Large intestine (tissue), 3 donors: ENCODE data around the gene PLCL1. TPM values are rescaled to one million over a fixed set of nuclear protein-coding genes. Genes with fewer than 3 reads are reported as not detected.

Source experiments
- DNase-seq, 2 donors: peaks; one replicate each; pipeline versions ENCODE4 v3.0.0 to v3.0.0-alpha.2; 2013
- H3K27ac ChIP-seq: one replicate; pipeline ENCODE4 v1.5.1; 2013; ENCODE audit warnings: low read length
- H3K27me3 ChIP-seq: 2 replicates; pipeline ENCODE4 v1.6.1; 2013; ENCODE audit warnings: low read length; ENCODE audit not compliant: control insufficient read depth, insufficient read depth
- H3K36me3 ChIP-seq: 2 replicates; pipeline ENCODE4 v1.6.1; 2013; ENCODE audit warnings: low read length; ENCODE audit not compliant: control insufficient read depth, insufficient read depth
- H3K4me1 ChIP-seq: one replicate; pipeline ENCODE4 v1.6.1; 2013; ENCODE audit warnings: low read length; ENCODE audit not compliant: control insufficient read depth, insufficient read depth
- H3K4me3 ChIP-seq: one replicate; pipeline ENCODE4 v1.5.1; 2013; ENCODE audit warnings: low read length
- H3K9me3 ChIP-seq: one replicate; pipeline ENCODE4 v1.6.1; 2013; ENCODE audit warnings: mild to moderate bottlenecking, low read depth, low read length, moderate library complexity; ENCODE audit not compliant: control insufficient read depth
- WGBS: methylation state at CpG from one replicate; pipeline ENCODE4 v1.1.5; 2013; ENCODE audit warnings: low lambda C conversion rate; ENCODE audit not compliant: insufficient coverage; 5-methylcytosine and 5-hydroxymethylcytosine counted together
- polyA plus RNA-seq: library from polyadenylated mRNA; unstranded; fragments of 120-200 nt; gene quantifications from one replicate; pipeline ENCODE4 v1.2.1, GENCODE V29; 2013

The PLCL1 gene
- polyA plus RNA-seq, 1 donor: 3.3 TPM

DNA sequence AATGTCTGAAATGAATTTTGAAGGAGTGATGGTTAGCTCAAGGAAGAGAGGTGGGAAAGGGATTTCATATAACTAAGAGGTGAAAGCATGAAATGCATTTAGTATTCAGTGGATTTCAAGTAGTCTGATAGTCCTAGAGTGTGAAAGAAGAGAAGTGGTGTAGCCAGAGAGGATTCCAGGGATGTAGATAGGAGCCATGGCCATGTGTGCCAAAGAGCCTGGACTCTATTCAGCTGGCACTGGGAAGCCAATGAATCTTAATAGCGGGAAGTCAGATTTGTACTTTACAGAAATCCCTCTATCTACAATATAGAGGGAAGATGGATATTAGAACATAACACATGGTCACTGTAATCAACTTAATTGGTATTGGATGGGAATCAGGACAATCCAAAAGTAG is 10.9 kb upstream of the PLCL1 start:
- no CpG with 5 or more reads among the region's 1 CpG for WGBS
- Histone ChIP-seq H3K4me3 (no peak overlapping the region), H3K4me1 (no peaks in the 10 kb centered on the region), H3K36me3 (no peaks in the 10 kb centered on the region), H3K9me3 (no peaks in the 10 kb centered on the region), H3K27ac (no peak overlapping the region), H3K27me3 (peaks cover 6% of the 10 kb centered on the region)
- DNase-seq: no peak

DNA sequence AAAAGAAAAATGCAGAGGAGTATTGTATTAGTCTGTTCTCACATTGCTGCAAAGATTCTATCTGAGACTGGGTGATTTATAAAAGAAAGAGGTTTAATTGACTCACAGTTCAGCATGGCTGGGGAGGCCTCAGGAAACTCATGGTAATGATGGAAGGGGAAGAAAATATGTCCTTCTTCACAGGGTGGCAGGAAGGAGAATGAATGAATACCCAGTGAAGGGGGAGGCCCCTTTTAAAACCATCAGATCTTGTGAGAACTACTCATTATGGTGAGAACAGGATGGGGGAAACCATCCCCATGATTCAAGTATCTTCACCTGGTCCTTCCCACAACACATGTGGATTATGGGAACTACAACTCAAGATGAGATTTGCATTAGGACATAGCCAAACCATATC is 9.1 kb upstream of the PLCL1 start:
- no peak overlapping the region for H3K4me3 ChIP-seq
- DNase-seq: no peak
- H3K9me3 ChIP-seq: no peaks in the 10 kb centered on the region

DNA sequence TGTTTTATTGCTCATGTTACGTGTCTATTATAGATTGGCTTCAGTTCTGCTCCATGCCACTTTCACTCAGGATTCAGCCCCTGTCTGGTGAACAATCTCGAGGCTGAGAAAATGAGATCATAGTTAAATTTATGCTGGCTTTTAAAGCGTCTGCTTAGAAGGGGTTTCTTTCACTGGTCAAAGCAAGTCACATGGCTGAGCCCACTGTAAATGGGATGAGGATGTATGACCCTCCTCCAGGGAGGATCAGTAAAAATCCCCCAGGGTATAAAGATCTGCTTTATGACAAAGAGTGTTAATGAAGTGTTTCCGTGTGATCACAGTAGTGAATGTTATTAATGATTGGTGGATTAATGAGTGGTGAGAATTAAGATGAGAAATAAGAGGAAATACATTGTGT is 6.2 kb upstream of the PLCL1 start:
- 40% methylated on average over 1 of the region's 4 CpGs for WGBS
- H3K4me1 ChIP-seq: no peaks in the 10 kb centered on the region
- H3K36me3 ChIP-seq: no peaks in the 10 kb centered on the region
- no peak overlapping the region for H3K4me3 ChIP-seq
- H3K27ac ChIP-seq: no peak overlapping the region
- H3K9me3 ChIP-seq: no peaks in the 10 kb centered on the region
- H3K27me3 ChIP-seq: peaks cover 20% of the 10 kb centered on the region
- DNase-seq: no peak

More for the DNA sequence above, 9.1 kb upstream of the PLCL1 start:
- Histone ChIP-seq H3K27me3 (peaks cover 8% of the 10 kb centered on the region), H3K4me1 (no peaks in the 10 kb centered on the region), H3K36me3 (no peaks in the 10 kb centered on the region), H3K27ac (no peak overlapping the region)

DNA sequence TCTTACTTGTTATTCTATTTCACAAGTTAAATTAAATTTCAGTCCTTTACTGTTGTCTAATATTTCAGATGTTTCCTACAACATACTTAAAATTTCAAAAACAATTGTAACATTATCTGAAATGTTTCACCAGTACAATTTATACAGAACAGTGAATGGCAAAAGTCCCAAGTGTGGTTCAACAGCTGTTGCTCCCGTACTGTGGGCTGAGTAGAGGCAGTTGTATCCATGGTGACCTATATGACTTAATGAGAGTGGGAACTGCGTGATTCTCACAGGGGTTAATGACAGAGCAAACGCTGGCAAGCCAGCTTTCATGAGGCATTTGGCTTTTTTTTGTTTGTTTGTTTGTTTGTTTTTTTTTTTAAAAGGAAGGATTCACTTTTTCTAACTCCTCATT is 5.3 kb upstream of the PLCL1 start:
- Histone ChIP-seq H3K27ac (no peak overlapping the region), H3K27me3 (peaks cover 26% of the 10 kb centered on the region), H3K4me3 (no peak overlapping the region), H3K4me1 (peaks cover 2% of the 10 kb centered on the region), H3K36me3 (no peaks in the 10 kb centered on the region), H3K9me3 (no peaks in the 10 kb centered on the region)
- no peak for DNase-seq
- 33% methylated on average over 1 of the region's 3 CpGs for WGBS

DNA sequence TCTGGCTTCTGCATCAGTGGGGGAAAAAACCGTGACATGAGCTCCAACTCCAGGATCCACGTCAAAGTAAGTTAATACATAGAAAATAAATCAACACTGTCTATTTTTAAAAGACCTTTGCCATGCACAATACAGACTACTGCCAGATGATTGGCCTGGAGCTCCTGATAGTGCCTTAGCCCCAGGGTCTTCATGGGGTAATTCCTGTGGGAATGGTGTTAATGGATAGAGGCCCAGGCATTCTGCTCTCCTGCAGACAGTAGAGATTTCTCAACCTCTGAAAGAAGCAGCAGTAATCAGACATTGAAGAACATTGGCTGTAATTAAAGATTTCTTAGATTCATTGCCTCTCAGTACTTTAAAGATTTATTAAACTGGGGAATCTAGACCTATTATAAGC is 4.3 kb upstream of the PLCL1 start:
- H3K27me3 ChIP-seq: peaks cover 32% of the 10 kb centered on the region
- H3K36me3 ChIP-seq: no peaks in the 10 kb centered on the region
- no peak overlapping the region for H3K27ac ChIP-seq
- no peaks in the 10 kb centered on the region for H3K9me3 ChIP-seq
- peaks cover 4% of the 10 kb centered on the region for H3K4me1 ChIP-seq
- no peak overlapping the region for H3K4me3 ChIP-seq
- DNase-seq: no peak
- WGBS: no CpG with 5 or more reads among the region's 2 CpGs

DNA sequence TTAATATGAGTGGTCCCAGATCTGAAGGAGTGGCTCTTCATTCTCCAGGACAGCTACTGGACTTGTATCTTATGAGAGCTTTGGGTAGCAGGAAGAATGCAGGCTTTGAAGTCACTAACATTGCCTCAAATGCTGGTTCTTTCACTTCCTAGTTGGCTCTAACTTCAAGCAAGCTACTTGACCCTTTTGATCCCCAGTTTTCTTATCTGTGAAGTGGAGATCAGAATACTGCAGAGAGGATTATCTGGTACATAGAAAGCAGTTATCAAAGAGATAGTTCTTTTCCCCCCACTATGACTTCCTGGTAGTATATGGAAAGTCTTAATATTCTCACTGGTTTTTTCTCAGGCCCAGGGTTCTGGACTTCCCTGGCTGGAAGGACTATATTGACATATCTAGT is 3.4 kb upstream of the PLCL1 start:
- H3K4me1 ChIP-seq: peaks cover 4% of the 10 kb centered on the region

DNA sequence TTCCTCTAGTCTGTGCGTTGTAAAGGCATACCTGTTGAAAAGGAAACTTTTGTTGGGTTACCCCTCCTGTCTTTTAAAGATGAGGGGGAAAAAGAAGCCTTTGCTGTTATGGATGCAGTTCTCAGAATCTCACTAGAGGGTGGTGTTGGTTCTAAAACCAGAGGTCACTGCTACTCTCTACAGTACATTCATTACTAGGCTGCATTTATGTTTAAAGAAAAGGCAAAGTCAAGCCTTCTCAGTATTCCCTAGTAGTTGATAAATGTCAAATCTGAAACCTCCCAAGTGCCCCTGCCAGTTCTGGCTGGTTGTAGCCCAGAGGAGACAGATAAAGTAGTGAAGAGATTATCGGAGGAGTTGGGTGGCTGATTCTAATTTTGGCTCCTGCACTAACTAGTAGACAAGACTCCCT is 1.4 kb upstream of the PLCL1 start:
- H3K4me3 ChIP-seq: no peak overlapping the region
- H3K36me3 ChIP-seq: no peaks in the 10 kb centered on the region
- peak in 1 of 2 donors; percentile 20 for DNase-seq
- peaks cover 47% of the 10 kb centered on the region for H3K27me3 ChIP-seq
- peaks cover 4% of the 10 kb centered on the region for H3K4me1 ChIP-seq
- no peaks in the 10 kb centered on the region for H3K9me3 ChIP-seq
- no CpG with 5 or more reads among the region's 2 CpGs for WGBS
- no peak overlapping the region for H3K27ac ChIP-seq

More for the DNA sequence above, 3.4 kb upstream of the PLCL1 start:
- no peaks in the 10 kb centered on the region for H3K36me3 ChIP-seq
- H3K27me3 ChIP-seq: peaks cover 42% of the 10 kb centered on the region
- H3K9me3 ChIP-seq: no peaks in the 10 kb centered on the region
- no peak for DNase-seq
- H3K27ac ChIP-seq: no peak overlapping the region
- no peak overlapping the region for H3K4me3 ChIP-seq

DNA sequence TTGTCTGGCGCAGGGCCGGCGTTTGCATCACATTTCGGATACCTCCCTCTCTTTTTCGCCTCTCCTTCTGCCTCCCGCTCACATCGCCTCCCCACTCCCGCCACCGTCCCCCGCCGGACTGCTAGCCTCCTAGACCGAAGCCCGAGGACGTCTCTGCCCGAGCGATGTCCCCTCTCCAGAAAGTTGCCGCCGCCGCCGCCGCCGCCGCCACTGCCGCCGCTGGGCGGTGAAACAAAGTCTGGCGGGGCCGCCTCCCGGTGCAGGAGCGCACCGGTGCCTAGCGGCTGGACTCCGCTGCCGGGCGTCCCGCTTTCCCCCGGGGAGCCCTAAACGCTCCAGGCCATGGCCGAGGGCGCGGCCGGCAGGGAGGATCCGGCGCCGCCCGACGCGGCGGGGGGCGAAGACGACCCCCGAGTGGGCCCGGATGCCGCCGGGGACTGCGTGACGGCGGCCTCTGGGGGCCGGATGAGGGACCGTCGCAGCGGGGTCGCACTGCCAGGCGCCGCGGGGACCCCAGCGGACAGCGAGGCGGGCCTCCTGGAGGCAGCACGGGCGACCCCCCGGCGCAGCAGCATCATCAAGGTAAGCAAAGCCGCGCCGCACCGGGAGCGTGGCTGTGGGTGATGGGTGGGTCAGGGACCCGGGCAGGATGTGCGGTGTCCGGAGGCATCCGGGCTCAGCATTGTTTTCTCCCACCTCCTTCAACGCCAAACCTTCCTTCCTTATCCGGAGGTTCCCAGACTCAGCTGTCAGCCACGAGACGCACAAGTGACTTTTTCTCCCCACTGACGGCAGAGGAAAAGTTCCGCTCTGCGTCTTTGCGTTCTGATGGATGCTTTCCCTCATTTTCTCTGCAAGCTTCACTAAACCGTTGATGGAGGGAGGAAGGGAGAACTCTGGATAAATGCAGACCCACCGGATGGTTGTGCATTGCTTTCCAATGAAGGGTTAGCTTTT is 643 bp downstream of the PLCL1 start:
- peak in 1 of 2 donors; percentile 23 for DNase-seq
- peaks cover 53% of the 10 kb centered on the region for H3K27me3 ChIP-seq
- H3K4me1 ChIP-seq: peaks cover 4% of the 10 kb centered on the region
- WGBS: no CpG with 5 or more reads among the region's 92 CpGs
- no peaks in the 10 kb centered on the region for H3K9me3 ChIP-seq
- H3K27ac ChIP-seq: no peak overlapping the region
- no peaks in the 10 kb centered on the region for H3K36me3 ChIP-seq
- peak overlapping the region; percentile 54 for H3K4me3 ChIP-seq

DNA sequence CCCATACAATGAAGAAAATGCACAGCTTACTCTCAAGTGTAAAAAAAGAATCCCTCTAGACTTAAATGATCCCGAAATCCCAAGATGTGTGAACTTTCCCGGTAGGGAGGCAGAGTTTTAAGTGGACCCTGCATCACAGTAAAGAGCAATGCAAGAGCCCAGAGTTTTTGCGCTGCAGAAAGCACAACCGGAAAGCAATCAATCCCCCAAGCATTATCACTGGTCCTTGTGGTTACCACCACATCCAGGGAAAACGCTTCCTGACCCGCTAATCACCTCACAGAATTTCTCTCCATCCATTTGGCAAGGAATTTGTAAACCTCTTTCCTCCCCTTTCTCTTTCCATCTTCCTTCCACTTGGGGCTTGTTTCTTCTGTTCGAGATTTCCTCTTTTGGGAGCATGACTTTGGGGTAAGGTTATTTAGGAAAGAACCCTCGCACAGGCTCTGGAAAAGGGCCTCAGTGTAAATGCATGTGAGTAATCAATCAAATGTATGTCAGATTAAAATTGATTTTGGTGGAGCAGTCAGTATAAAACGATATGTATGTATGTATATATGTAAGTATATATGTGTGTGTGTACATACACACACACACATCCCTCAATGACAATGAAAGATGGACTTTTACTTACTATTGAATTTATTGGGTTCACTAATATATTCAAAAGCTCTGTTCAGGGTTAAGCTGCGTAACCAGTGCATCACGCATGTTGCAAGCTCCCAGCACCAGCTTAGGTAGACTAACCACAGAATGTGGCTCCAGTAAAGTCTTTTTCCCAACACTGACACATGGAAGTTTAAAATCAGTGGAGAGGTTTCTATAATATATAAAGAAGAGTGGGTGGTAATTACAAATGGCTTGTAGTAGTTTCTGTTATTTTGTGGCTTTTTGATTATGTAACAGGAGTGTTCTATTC is 1.6 kb downstream of the PLCL1 start:
- Histone ChIP-seq H3K27ac (no peak overlapping the region), H3K27me3 (peaks cover 54% of the 10 kb centered on the region), H3K4me3 (peak overlapping the region; percentile 44), H3K36me3 (no peaks in the 10 kb centered on the region), H3K9me3 (no peaks in the 10 kb centered on the region), H3K4me1 (peaks cover 4% of the 10 kb centered on the region)
- 41% methylated on average over 4 of the region's 11 CpGs for WGBS
- no peak for DNase-seq

DNA sequence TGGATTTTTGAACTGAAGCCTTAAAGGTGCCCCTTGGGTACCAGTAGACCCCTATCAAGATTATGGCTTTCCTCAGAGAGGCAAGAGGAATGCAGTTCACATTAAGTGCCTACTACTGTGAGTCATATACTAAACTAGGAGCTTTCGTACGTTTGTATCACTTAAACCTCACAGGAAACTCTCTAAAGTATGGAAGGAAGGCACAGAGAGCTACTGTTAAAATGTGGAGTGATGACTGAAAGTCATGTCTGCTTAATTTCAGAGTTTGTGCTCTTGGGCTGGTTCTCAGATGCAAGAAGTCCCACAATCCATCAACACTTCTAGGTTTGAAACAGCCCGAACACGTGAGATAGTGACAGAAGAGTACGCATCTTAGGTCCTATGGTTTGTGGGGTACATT is 4.7 kb downstream of the PLCL1 start:
- peaks cover 39% of the 10 kb centered on the region for H3K27me3 ChIP-seq
- H3K4me1 ChIP-seq: peaks cover 1% of the 10 kb centered on the region
- no peak overlapping the region for H3K4me3 ChIP-seq
- H3K9me3 ChIP-seq: no peaks in the 10 kb centered on the region
- H3K36me3 ChIP-seq: no peaks in the 10 kb centered on the region
- no peak for DNase-seq
- no CpG with 5 or more reads among the region's 5 CpGs for WGBS
- no peak overlapping the region for H3K27ac ChIP-seq
